ENCODE data around the gene UNC50.

- TF ChIP-seq, protein P1, sequence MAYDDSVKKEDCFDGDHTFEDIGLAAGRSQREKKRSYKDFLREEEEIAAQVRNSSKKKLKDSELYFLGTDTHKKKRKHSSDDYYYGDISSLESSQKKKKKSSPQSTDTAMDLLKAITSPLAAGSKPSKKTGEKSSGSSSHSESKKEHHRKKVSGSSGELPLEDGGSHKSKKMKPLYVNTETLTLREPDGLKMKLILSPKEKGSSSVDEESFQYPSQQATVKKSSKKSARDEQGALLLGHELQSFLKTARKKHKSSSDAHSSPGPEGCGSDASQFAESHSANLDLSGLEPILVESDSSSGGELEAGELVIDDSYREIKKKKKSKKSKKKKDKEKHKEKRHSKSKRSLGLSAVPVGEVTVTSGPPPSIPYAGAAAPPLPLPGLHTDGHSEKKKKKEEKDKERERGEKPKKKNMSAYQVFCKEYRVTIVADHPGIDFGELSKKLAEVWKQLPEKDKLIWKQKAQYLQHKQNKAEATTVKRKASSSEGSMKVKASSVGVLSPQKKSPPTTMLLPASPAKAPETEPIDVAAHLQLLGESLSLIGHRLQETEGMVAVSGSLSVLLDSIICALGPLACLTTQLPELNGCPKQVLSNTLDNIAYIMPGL (CRISPR knock-in tag; IDR thresholded peaks at IDR 0.05; ENCODE audit: borderline replicate concordance): no peak
- TF ChIP-seq, protein P2, sequence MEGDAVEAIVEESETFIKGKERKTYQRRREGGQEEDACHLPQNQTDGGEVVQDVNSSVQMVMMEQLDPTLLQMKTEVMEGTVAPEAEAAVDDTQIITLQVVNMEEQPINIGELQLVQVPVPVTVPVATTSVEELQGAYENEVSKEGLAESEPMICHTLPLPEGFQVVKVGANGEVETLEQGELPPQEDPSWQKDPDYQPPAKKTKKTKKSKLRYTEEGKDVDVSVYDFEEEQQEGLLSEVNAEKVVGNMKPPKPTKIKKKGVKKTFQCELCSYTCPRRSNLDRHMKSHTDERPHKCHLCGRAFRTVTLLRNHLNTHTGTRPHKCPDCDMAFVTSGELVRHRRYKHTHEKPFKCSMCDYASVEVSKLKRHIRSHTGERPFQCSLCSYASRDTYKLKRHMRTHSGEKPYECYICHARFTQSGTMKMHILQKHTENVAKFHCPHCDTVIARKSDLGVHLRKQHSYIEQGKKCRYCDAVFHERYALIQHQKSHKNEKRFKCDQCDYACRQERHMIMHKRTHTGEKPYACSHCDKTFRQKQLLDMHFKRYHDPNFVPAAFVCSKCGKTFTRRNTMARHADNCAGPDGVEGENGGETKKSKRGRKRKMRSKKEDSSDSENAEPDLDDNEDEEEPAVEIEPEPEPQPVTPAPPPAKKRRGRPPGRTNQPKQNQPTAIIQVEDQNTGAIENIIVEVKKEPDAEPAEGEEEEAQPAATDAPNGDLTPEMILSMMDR (IDR thresholded peaks at IDR 0.05): no peak
- TF ChIP-seq GATA3 (IDR thresholded peaks at IDR 0.05; ENCODE audit: borderline replicate concordance) (no peak), CBX8 (IDR thresholded peaks at IDR 0.05) (no peak), POLR2A (IDR thresholded peaks at IDR 0.05; ENCODE audit: low read length) (no peak), RAD21 (conservative IDR thresholded peaks at IDR 0.05 in 1 of 2, IDR thresholded peaks at IDR 0.05 in 1 of 2) (no peak), MAZ (IDR thresholded peaks at IDR 0.05; ENCODE audit: borderline replicate concordance, low read depth, low read length) (no peak), RNF2 (IDR thresholded peaks at IDR 0.05; ENCODE audit: borderline replicate concordance, low read depth) (no peak)
These were observed 28.5 kb upstream of the UNC50 start for GRCh38 chr2:98579926-98580325.
